HG03135 (cell line): ENCODE data around the gene RFC1.
A peak's percentile ranks its signal among the peaks of the same experiment; 100 is the strongest.
"Not testable (repeated sequence)": the region's sequence is repeated elsewhere in the genome, so short reads cannot be mapped to it uniquely, and the experiment has no call there.

Source experiments
- ATAC-seq: cut with Tn5 transposase; IDR thresholded peaks from one replicate; pipeline ENCODE4 v1.9.1; 2021; ENCODE audit warnings: mild to moderate bottlenecking, moderate library complexity; ENCODE audit not compliant: unreplicated experiment

The RFC1 gene

GRCh38 chr4:39365830-39366771, at the start of gene RFC1:
TSS of gene RFC1 (minus strand) at chr4:39366362. CDS start at chr4:39366241, 121 bp downstream.
- ATAC-seq = peak; percentile 76

- ATAC-seq = no peak
Observed at GRCh38 chr4:39415678-39416283, 49.6 kb upstream of the RFC1 start.

- not testable (repeated sequence) for ATAC-seq
Observed at GRCh38 chr4:39411561-39411960, 45.4 kb upstream of the RFC1 start.

- ATAC-seq = no peak
Observed at GRCh38 chr4:39410415-39410814, 44.3 kb upstream of the RFC1 start.

GRCh38 chr4:39407584-39407885, 41.4 kb upstream of the RFC1 start:
- ATAC-seq = no peak

- no peak for ATAC-seq
Observed at GRCh38 chr4:39406763-39407583, 40.8 kb upstream of the RFC1 start, which contains the start of gene KLB. TSS of gene KLB (plus strand) at chr4:39406930. CDS start at chr4:39406950, 20 bp downstream.

GRCh38 chr4:39401640-39402039, 35.5 kb upstream of the RFC1 start:
- ATAC-seq = not testable (repeated sequence)

- ATAC-seq = no peak
Observed at GRCh38 chr4:39394706-39395105, 28.5 kb upstream of the RFC1 start.

GRCh38 chr4:39390603-39391002, 24.4 kb upstream of the RFC1 start:
- no peak for ATAC-seq

- no peak for ATAC-seq
Observed at GRCh38 chr4:39384563-39384962, 18.4 kb upstream of the RFC1 start.

GRCh38 chr4:39383690-39384089, 17.5 kb upstream of the RFC1 start:
- no peak for ATAC-seq

GRCh38 chr4:39375478-39375877, 9.3 kb upstream of the RFC1 start:
- ATAC-seq = no peak

GRCh38 chr4:39371209-39371608, 5.0 kb upstream of the RFC1 start:
- ATAC-seq = not testable (repeated sequence)

- ATAC-seq = no peak
Observed at GRCh38 chr4:39369301-39369700, 3.1 kb upstream of the RFC1 start.

- no peak for ATAC-seq
Observed at GRCh38 chr4:39367166-39367565, 1.0 kb upstream of the RFC1 start.

GRCh38 chr4:39365360-39365759, 802 bp downstream of the RFC1 start:
- ATAC-seq = no peak

GRCh38 chr4:39363773-39364393, 2.3 kb downstream of the RFC1 start:
- ATAC-seq = peak; percentile 36

- no peak for ATAC-seq
Observed at GRCh38 chr4:39362827-39363226, 3.3 kb downstream of the RFC1 start.

- peak; percentile 51 for ATAC-seq
Observed at GRCh38 chr4:39360611-39361010, 5.6 kb downstream of the RFC1 start.

- peak; percentile 34 for ATAC-seq
Observed at GRCh38 chr4:39357002-39357401, 9.2 kb downstream of the RFC1 start.

- no peak for ATAC-seq
Observed at GRCh38 chr4:39354254-39354552, 12.0 kb downstream of the RFC1 start.
